Progenitor cell of endocrine pancreas (in vitro differentiated cells): ENCODE measurements around the gene FGF23. TPM values are rescaled to one million over a fixed set of nuclear protein-coding genes. Genes with fewer than 3 reads are reported as not detected.

Source experiments
- DNase-seq: peaks from one replicate; pipeline ENCODE4 v3.0.0; 2021; ENCODE audit warnings: low spot score; ENCODE audit not compliant: unreplicated experiment
- H3K27ac Mint-ChIP-seq: 2 replicates; pipeline ENCODE4 v1.8.0; 2021; ENCODE audit warnings: mild to moderate bottlenecking, moderate library complexity, mixed read lengths
- H3K27me3 Mint-ChIP-seq: 2 replicates; pipeline ENCODE4 v1.8.0; 2021; ENCODE audit warnings: mixed read lengths
- H3K36me3 Mint-ChIP-seq: 2 replicates; pipeline ENCODE4 v1.8.0; 2022; ENCODE audit warnings: mixed read lengths; ENCODE audit not compliant: insufficient read depth
- H3K4me1 Mint-ChIP-seq: 2 replicates; pipeline ENCODE4 v1.8.0; 2021; ENCODE audit warnings: low read depth, mixed read lengths
- H3K4me3 Mint-ChIP-seq: 2 replicates; pipeline ENCODE4 v1.8.0; 2021; ENCODE audit warnings: low read depth, mild to moderate bottlenecking, moderate library complexity, mixed read lengths
- H3K9me3 Mint-ChIP-seq: 2 replicates; pipeline ENCODE4 v1.8.0; 2021; ENCODE audit warnings: low read depth, mixed read lengths
- CTCF ChIP-seq: fragments of 200-600 bp; sonication (generic); IDR thresholded peaks from one replicate; pipeline ENCODE4 v1.5.0; 2021; ENCODE audit warnings: antibody characterized with exemption, mild to moderate bottlenecking; ENCODE audit not compliant: unreplicated experiment
- total RNA-seq: library from RNA; stranded (reverse); gene quantifications from 2 replicates; pipeline ENCODE4 v1.2.1, GENCODE V29; 2021

FGF23 gene
- total RNA-seq, 1 donor from 2014 or later = 0.14 TPM

- no peak for TF ChIP-seq CTCF
- no peak for DNase-seq
- Mint-ChIP-seq H3K36me3 (peaks cover 11% of the 10 kb centered on the region), H3K27ac (no peak overlapping the region), H3K4me1 (peaks cover 11% of the 10 kb centered on the region), H3K27me3 (no peaks in the 10 kb centered on the region), H3K4me3 (peak overlapping the region; percentile 90), H3K9me3 (peaks cover 3% of the 10 kb centered on the region)
These were observed 56.8 kb downstream of the FGF23 start for GRCh38 chr12:4322726-4323125.

DNA sequence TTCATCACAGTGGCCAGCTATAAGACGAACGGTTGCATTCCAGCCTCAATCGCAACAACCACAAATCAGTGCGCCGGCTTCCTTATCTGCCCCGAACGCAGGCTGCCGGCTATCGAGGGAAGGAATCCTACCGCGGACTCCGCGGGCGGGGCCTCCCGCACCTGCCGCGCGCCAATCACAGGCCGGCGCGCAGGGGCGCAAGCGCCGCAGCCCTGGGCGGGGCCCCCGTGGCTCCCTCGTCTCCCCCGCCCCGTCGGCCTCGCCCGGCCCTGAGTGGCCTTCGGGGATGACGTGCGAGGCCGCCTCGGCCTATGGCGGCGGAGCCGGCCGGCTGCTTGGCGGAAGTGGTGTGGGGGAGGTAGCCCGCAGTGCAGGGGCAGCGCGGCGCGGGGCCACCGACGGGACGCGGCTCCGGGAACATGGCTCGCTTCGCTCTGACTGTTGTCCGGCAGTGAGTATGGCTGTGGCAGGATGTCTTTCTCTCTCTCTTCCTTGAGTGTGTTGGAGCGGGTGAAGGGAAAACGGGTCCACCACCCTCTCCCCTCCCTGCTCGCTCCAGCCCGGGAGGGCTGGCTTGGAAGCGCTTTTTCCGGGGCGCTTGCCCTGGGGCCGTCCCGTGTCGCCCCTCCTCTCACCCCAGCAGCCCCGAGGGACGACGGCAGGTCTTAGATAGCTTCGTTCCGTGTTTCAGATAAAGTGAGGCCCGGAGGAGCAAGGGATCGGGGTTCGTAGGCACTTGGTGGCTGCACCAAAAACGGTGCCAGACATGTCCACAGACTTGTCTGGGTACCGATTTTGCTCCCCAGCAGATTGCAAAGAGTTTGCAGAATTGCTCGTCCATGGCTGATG lies 58.4 kb downstream of the FGF23 start, which contains the start of gene TIGAR:
Gene TIGAR, plus strand, starts transcription at position 361 of the 849 bp plus-strand sequence. Its CDS starts 59 bp downstream, at position 420.
- Mint-ChIP-seq H3K27ac (peak within 1 kb of the TSS; percentile 98), H3K4me3 (peak within 1 kb of the TSS; percentile 90), H3K4me1 (peaks cover 11% of the 10 kb centered on the region), H3K27me3 (no peaks in the 10 kb centered on the region), H3K9me3 (peaks cover 3% of the 10 kb centered on the region), H3K36me3 (peaks cover 8% of the 10 kb centered on the region)
- no peak for TF ChIP-seq CTCF
- peak; percentile 99 for DNase-seq

DNA sequence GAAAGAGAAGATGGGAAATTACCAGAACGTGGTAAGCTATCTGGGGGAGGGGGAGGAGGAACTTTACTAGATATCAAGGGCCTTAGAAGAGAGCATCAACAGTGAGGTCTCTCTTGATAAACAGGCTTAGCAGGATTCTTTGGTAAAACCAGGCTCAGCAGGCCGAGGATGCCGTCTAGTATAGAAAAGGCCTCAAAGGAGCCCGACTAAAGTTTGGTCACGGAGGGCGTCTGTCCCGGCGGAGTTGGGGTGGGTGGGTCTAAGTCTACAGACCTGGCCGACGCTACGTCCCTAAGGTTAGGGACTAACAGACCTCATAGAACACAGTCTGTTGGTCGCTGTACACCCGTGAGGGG lies 59.0 kb downstream of the FGF23 start:
- no peaks in the 10 kb centered on the region for H3K27me3 Mint-ChIP-seq

More for the DNA sequence above, 59.0 kb downstream of the FGF23 start:
- peaks cover 11% of the 10 kb centered on the region for H3K4me1 Mint-ChIP-seq
- peak overlapping the region; percentile 98 for H3K27ac Mint-ChIP-seq
- no peak for DNase-seq
- H3K9me3 Mint-ChIP-seq = peaks cover 3% of the 10 kb centered on the region
- H3K4me3 Mint-ChIP-seq = peak overlapping the region; percentile 90
- peaks cover 6% of the 10 kb centered on the region for H3K36me3 Mint-ChIP-seq
- TF ChIP-seq CTCF = no peak

Other genes with a start within 250 kb of the FGF23 start
- 463 and 471 TPM in 2 replicates for gene CCND2, start 106.0 kb downstream of the FGF23 start, total RNA-seq
- gene TIGAR, start 58.5 kb downstream of the FGF23 start, total RNA-seq = 18.2 and 21.6 TPM in 2 replicates
- not detected in 2 replicates for gene FGF6, start 66.1 kb upstream of the FGF23 start, total RNA-seq
- 33.4 and 40.1 TPM in 2 replicates for gene RAD51AP1, start 159.2 kb upstream of the FGF23 start, total RNA-seq
- gene DYRK4, start 182.5 kb upstream of the FGF23 start, total RNA-seq = 27.6 and 30.8 TPM in 2 replicates